IgD-negative memory B cell (primary cell): Measurements from ENCODE around the gene SPANXA2. TPM values are rescaled to one million over a fixed set of nuclear protein-coding genes. Genes with fewer than 3 reads are reported as not detected.
A peak's percentile ranks its signal among the peaks of the same experiment; 100 is the strongest.
"Not testable (repeated sequence)": the region's sequence is repeated elsewhere in the genome, so short reads cannot be mapped to it uniquely, and the experiment has no call there.

Experiments used
- H3K27ac Mint-ChIP-seq, 3 donors: one replicate each; pipeline ENCODE4 v1.8.0; 2020 to 2022; ENCODE audit warnings: mild to moderate bottlenecking in 3 of 3, mixed read lengths in 3 of 3, moderate library complexity in 1 of 3
- H3K27me3 Mint-ChIP-seq: one replicate; pipeline ENCODE4 v1.8.0; 2021; ENCODE audit warnings: mixed read lengths
- H3K36me3 Mint-ChIP-seq: one replicate; pipeline ENCODE4 v1.8.0; 2020; ENCODE audit warnings: mild to moderate bottlenecking, mixed read lengths
- H3K4me1 Mint-ChIP-seq, 3 donors: one replicate each; pipeline ENCODE4 v1.8.0; 2020 to 2022; ENCODE audit warnings: mixed read lengths in 3 of 3, mild to moderate bottlenecking in 1 of 3
- H3K4me3 Mint-ChIP-seq, 4 donors: one replicate each; pipeline ENCODE4 v1.8.0; 2020 to 2022; ENCODE audit warnings: mild to moderate bottlenecking in 4 of 4, mixed read lengths in 4 of 4, moderate library complexity in 3 of 4
- H3K9me3 Mint-ChIP-seq, 3 donors: one replicate each; pipeline ENCODE4 v1.8.0; 2020 to 2021; ENCODE audit warnings: mixed read lengths in 3 of 3, mild to moderate bottlenecking in 1 of 3
- polyA plus RNA-seq: library from polyadenylated mRNA; unstranded; fragments of 300-500 nt; fragmentation: Illumina TruSeq; gene quantifications from one replicate; pipeline ENCODE4 v1.2.3, GENCODE V29; 2021

SPANXA2 gene
- not detected for polyA plus RNA-seq

GRCh38 chrX:141589408-141589807 lies at the start of gene SPANXA2:
Gene SPANXA2, plus strand, starts transcription at chrX:141589708. Its CDS starts 60 bp downstream, at chrX:141589768.
- H3K36me3 Mint-ChIP-seq, H3K4me1 Mint-ChIP-seq, H3K27me3 Mint-ChIP-seq, H3K4me3 Mint-ChIP-seq, H3K27ac Mint-ChIP-seq, H3K9me3 Mint-ChIP-seq: not testable (repeated sequence)

GRCh38 chrX:141542551-141542950 lies 47.0 kb upstream of the SPANXA2 start:
- H3K36me3 Mint-ChIP-seq, H3K27ac Mint-ChIP-seq, H3K4me1 Mint-ChIP-seq, H3K9me3 Mint-ChIP-seq, H3K4me3 Mint-ChIP-seq, H3K27me3 Mint-ChIP-seq: not testable (repeated sequence)

GRCh38 chrX:141584638-141585037 lies 4.9 kb upstream of the SPANXA2 start, which contains the start of gene SPANXA1:
Gene SPANXA1, minus strand, starts transcription at chrX:141584738. Its CDS starts 60 bp downstream, at chrX:141584678.
- H3K27me3 Mint-ChIP-seq = not testable (repeated sequence)

GRCh38 chrX:141609111-141609510 lies 19.6 kb downstream of the SPANXA2 start:
- no peak overlapping the region for H3K4me3 Mint-ChIP-seq
- H3K4me1 Mint-ChIP-seq = no peaks in the 10 kb centered on the region
- H3K9me3 Mint-ChIP-seq = no peaks in the 10 kb centered on the region
- H3K27me3 Mint-ChIP-seq = no peaks in the 10 kb centered on the region
- H3K27ac Mint-ChIP-seq = no peak overlapping the region
- no peaks in the 10 kb centered on the region for H3K36me3 Mint-ChIP-seq

More at GRCh38 chrX:141584638-141585037, 4.9 kb upstream of the SPANXA2 start, which contains the start of gene SPANXA1:
- H3K27ac Mint-ChIP-seq = peak within 1 kb of the TSS in 1 of 3 donors; percentile 54
- not testable (repeated sequence) for H3K36me3 Mint-ChIP-seq, H3K9me3 Mint-ChIP-seq, H3K4me1 Mint-ChIP-seq, H3K4me3 Mint-ChIP-seq

GRCh38 chrX:141619336-141619735 lies 29.8 kb downstream of the SPANXA2 start:
- no peaks in the 10 kb centered on the region for H3K4me1 Mint-ChIP-seq
- no peaks in the 10 kb centered on the region for H3K27me3 Mint-ChIP-seq
- H3K9me3 Mint-ChIP-seq = peaks cover 0 to 3% (median 2%) of the 10 kb centered on the region in 3 donors
- H3K27ac Mint-ChIP-seq = no peak overlapping the region
- no peak overlapping the region for H3K4me3 Mint-ChIP-seq
- no peaks in the 10 kb centered on the region for H3K36me3 Mint-ChIP-seq

- Mint-ChIP-seq H3K4me3 (no peak overlapping the region), H3K27ac (no peak overlapping the region), H3K4me1 (no peaks in the 10 kb centered on the region), H3K9me3 (peaks cover 4 to 20% (median 10%) of the 10 kb centered on the region in 3 donors), H3K36me3 (no peaks in the 10 kb centered on the region), H3K27me3 (no peaks in the 10 kb centered on the region)
These were observed 42.6 kb downstream of the SPANXA2 start for GRCh38 chrX:141632124-141632523.

GRCh38 chrX:141638550-141638949 lies 49.0 kb downstream of the SPANXA2 start:
- Mint-ChIP-seq H3K9me3 (peaks cover 0 to 8% (median 4%) of the 10 kb centered on the region in 3 donors), H3K27ac (no peak overlapping the region), H3K4me1 (no peaks in the 10 kb centered on the region), H3K4me3 (no peak overlapping the region), H3K27me3 (no peaks in the 10 kb centered on the region), H3K36me3 (no peaks in the 10 kb centered on the region)

Other genes starting within 250 kb of the SPANXA2 start
- not detected for gene SPANXA1, start 5.0 kb upstream of the SPANXA2 start, polyA plus RNA-seq
- gene SPANXD, start 109.0 kb downstream of the SPANXA2 start, polyA plus RNA-seq = not detected
- gene MAGEC3, start 248.6 kb downstream of the SPANXA2 start, polyA plus RNA-seq = not detected